ENCODE measurements around the gene ABHD14A. TPM values are rescaled to one million over a fixed set of nuclear protein-coding genes. Genes with fewer than 3 reads are reported as not detected.

ABHD14A gene
- total and polyA plus RNA-seq, 2 of the 13 experiments (the other 11 are each of a cell fraction or from before 2014, with no cell fraction given), result 29.5 to 46.9 TPM

DNA sequence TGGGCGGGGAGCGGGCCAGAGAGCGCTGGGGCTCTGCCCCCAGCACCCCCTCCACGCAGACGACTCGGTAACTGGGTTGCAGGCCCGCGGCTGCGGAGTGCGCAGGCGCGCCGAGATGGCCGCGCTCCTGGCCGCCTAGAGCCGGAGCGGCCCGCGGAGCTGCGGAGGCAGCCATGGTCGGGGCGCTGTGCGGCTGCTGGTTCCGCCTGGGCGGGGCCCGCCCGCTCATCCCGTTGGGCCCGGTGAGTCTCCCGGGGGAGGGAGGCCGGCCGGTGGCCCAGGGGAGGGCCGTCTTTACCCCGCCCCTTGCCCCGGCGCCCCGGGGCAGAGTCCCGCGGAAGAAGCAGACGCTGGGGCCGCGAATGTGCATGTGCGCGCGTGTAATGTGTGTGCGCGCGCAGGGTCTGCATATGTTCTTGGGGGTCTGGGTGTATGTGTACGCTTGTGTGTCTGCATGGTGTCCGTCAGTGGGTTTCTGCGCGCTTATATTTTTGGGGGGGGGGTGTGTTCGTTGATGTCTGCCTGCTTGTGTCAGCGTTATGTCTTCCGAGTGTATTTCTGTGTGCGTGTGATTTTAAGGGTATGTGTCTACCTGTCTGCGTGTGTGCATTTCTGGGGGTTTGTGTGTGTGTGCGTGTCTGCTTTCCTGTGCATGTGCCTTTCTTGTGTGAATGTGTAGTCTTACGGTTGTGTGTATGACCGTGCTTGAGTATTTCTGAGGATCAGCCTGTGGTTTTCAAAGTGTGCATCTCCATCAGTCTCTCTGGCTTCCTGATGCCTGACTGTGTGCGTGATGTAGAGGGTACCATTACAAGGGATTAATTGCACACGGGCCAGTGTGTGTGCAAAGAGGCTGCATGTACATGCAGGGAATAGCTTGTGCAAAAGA lies at the start of gene ABHD14A (continued):
- TF ChIP-seq, protein P1, sequence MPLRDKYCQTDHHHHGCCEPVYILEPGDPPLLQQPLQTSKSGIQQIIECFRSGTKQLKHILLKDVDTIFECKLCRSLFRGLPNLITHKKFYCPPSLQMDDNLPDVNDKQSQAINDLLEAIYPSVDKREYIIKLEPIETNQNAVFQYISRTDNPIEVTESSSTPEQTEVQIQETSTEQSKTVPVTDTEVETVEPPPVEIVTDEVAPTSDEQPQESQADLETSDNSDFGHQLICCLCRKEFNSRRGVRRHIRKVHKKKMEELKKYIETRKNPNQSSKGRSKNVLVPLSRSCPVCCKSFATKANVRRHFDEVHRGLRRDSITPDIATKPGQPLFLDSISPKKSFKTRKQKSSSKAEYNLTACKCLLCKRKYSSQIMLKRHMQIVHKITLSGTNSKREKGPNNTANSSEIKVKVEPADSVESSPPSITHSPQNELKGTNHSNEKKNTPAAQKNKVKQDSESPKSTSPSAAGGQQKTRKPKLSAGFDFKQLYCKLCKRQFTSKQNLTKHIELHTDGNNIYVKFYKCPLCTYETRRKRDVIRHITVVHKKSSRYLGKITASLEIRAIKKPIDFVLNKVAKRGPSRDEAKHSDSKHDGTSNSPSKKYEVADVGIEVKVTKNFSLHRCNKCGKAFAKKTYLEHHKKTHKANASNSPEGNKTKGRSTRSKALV (CRISPR knock-in tag; IDR thresholded peaks at IDR 0.05), result peak; percentile 16; the same call in 1 of the 2 replicates
- TF ChIP-seq CCDC6 (CRISPR knock-in tag; IDR thresholded peaks at IDR 0.05) (0 out of 2 replicates have a peak, but pooled peaks have one; percentile 38), ZNF543 (CRISPR knock-in tag; IDR thresholded peaks at IDR 0.05) (no peak)

DNA sequence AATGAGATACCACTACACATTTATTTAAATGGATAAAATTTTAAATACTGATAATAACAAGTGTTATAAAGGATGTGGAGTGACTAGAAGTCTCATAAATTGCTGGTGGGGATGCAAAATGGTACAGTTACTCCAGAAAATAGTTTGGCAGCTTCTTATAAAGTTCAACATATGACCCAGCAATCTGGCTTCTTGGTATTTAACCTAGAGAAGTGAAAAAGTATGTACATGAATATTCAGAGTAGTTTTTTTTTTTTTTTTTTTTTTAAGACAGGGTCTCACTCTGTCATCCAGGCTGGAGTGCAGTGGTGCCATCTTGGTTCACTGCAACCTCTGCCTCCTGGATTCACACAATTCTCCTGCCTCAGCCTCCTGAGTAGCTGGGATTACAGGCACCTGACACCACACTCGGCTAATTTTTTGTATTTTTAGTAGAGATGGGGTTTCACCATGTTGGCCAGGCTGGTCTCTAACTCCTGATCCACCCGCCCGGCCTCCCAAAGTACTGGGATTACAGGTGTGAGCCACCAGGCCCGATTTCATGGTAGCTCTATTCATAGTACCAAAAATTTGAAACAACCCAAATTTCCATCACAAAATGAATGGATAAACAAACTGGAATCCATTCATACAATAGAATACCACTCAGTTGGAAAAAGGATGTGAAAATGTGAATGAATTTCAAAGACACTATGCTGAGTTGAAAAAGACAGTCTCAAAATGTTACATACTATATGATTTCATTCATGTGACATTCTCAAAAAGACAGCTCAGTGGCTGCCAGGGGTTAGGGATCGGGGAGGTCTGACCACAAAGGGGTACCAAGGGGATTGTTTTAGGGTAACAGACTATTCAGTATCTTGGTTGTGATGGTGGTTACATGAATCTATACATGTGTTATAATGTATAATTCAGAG lies 47.5 kb upstream of the ABHD14A start:
- no peaks in the 10 kb centered on the region for H4K20me1 ChIP-seq (ENCODE audit: insufficient read depth, low read length)
- DNase-seq (ENCODE audit: low spot score), result no peak
- no peak overlapping the region for H3K27ac ChIP-seq (ENCODE audit: extremely low read length, insufficient read depth, low read length)
- no peak for TF ChIP-seq NFRKB (IDR thresholded peaks at IDR 0.05)
- no peak for TF ChIP-seq ONECUT2 (CRISPR knock-in tag; IDR thresholded peaks at IDR 0.05)
- TF ChIP-seq, protein P2, sequence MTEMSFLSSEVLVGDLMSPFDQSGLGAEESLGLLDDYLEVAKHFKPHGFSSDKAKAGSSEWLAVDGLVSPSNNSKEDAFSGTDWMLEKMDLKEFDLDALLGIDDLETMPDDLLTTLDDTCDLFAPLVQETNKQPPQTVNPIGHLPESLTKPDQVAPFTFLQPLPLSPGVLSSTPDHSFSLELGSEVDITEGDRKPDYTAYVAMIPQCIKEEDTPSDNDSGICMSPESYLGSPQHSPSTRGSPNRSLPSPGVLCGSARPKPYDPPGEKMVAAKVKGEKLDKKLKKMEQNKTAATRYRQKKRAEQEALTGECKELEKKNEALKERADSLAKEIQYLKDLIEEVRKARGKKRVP (CRISPR knock-in tag; IDR thresholded peaks at IDR 0.05), result no peak
- no peaks in the 10 kb centered on the region; a peak in 1 of 5 replicates for H3K36me3 ChIP-seq (replicated peaks in 1 of 2; ENCODE audit: control insufficient read depth in 1 of 2, insufficient read depth in 2 of 2, low read length in 2 of 2)
- H3K9ac ChIP-seq (ENCODE audit: insufficient read depth, low read depth, low read length), result no peak overlapping the region
- WGBS (ENCODE audit: low lambda C conversion rate), result 45% methylated on average over 5 of the region's 5 CpGs
- H3K4me1 ChIP-seq (ENCODE audit: insufficient read depth, low read length), result no peaks in the 10 kb centered on the region
- no peak for ATAC-seq
- intact Hi-C loops (cut with micrococcal nuclease; ENCODE audit: unreplicated experiment), result no loop called here
- no peaks in the 10 kb centered on the region for H3K9me3 ChIP-seq (ENCODE audit: low read length)
- H2AFZ ChIP-seq (ENCODE audit: low read length), result no peak overlapping the region
- no peak for FAIRE-seq
- no peak overlapping the region for H3K4me2 ChIP-seq (ENCODE audit: low read depth, low read length)
- no peaks in the 10 kb centered on the region; a peak in 1 of 5 replicates for H3K27me3 ChIP-seq (ENCODE audit: control insufficient read depth in 1 of 2, insufficient read depth in 2 of 2, low read length in 2 of 2)
- CTCF ChIA-PET (ENCODE audit: low intra/inter-chr PET ratio, low total read pairs), result no interaction called here
- POLR2A ChIA-PET, result no interaction called here
- BruUV-seq (replicated peaks), result no TSS peak
- no peaks in the 10 kb centered on the region for H3K79me2 ChIP-seq (ENCODE audit: insufficient read depth, low read length)
- H3K4me3 ChIP-seq (replicated peaks in 1 of 3; ENCODE audit: insufficient read depth in 1 of 3, low read depth in 2 of 3, low read length in 3 of 3), result no peak overlapping the region
- in situ Hi-C loops (cut with HindIII; ENCODE audit: extremely low pct_ligation_motif_present, low pct_unique_long_range_greater_than_20kb), result no loop called here

Measured in HepG2 (cell line).